ENCODE data around the gene S100A3.
"Not testable (repeated sequence)": the region's sequence is repeated elsewhere in the genome, so short reads cannot be mapped to it uniquely, and the experiment has no call there.

Gene S100A3

GRCh38 chr1:153577138-153577537 is 28.1 kb upstream of the S100A3 start:
- Histone ChIP-seq H2BK15ac (ENCODE audit: low read length) (no peak overlapping the region), H3K9me3 (replicated peaks in 1 of 2; ENCODE audit: control insufficient read depth in 2 of 2, insufficient read depth in 1 of 2, low read depth in 1 of 2, low read length in 2 of 2) (no peaks in the 10 kb centered on the region), H2BK12ac (ENCODE audit: low read length) (no peak overlapping the region), H3K36me3 (replicated peaks in 1 of 2; ENCODE audit: control insufficient read depth in 2 of 2, insufficient read depth in 2 of 2, low read length in 2 of 2) (no peaks in the 10 kb centered on the region), H3K27ac (replicated peaks; ENCODE audit: low read length) (no peak overlapping the region), H2BK5ac (ENCODE audit: low read length) (no peak overlapping the region), H3K18ac (ENCODE audit: low read length) (no peak overlapping the region), H3K4me3 (ENCODE audit: low read length in 2 of 2) (no peak overlapping the region), H3K23ac (ENCODE audit: low read depth, low read length, poor library complexity) (no peak overlapping the region), H2AK5ac (ENCODE audit: low read depth, low read length) (no peak overlapping the region), H3K14ac (ENCODE audit: low read length) (no peak overlapping the region), H4K8ac (ENCODE audit: low read depth, low read length) (no peak overlapping the region), H3K4ac (ENCODE audit: low read length) (no peak overlapping the region), H2BK120ac (ENCODE audit: low read depth, low read length) (no peak overlapping the region), H3K27me3 (ENCODE audit: control insufficient read depth in 3 of 3, insufficient read depth in 3 of 3, low read depth in 1 of 3, low read length in 3 of 3) (no peaks in the 10 kb centered on the region), H3K79me1 (ENCODE audit: low read depth, low read length) (no peaks in the 10 kb centered on the region), H3K4me1 (ENCODE audit: control insufficient read depth in 2 of 2, insufficient read depth in 1 of 2, low read depth in 1 of 2, low read length in 2 of 2) (peaks cover 7 to 13% of the 10 kb centered on the region in 2 donors), H4K91ac (ENCODE audit: low read depth, low read length, poor library complexity) (no peak overlapping the region), H3K4me2 (ENCODE audit: insufficient read depth, low read length, poor library complexity, severe bottlenecking) (no peak overlapping the region), H3K9ac (ENCODE audit: low read depth, low read length, poor library complexity) (no peak overlapping the region), H2AFZ (ENCODE audit: low read length) (no peak overlapping the region)
- no CpG with 5 or more reads among the region's 4 CpGs for WGBS, 2 donors (ENCODE audit: extremely low coverage in 2 of 2, insufficient read length in 2 of 2, insufficient replicate concordance in 1 of 2)
- DNase-seq (ENCODE audit: low spot score), result no peak

- H3K4ac ChIP-seq (ENCODE audit: low read length); DNase-seq (ENCODE audit: low spot score); H2BK120ac ChIP-seq (ENCODE audit: low read depth, low read length); H3K27me3 ChIP-seq (ENCODE audit: control insufficient read depth in 3 of 3, insufficient read depth in 3 of 3, low read depth in 1 of 3, low read length in 3 of 3); H3K36me3 ChIP-seq (replicated peaks in 1 of 2; ENCODE audit: control insufficient read depth in 2 of 2, insufficient read depth in 2 of 2, low read length in 2 of 2); H4K8ac ChIP-seq (ENCODE audit: low read depth, low read length); H3K18ac ChIP-seq (ENCODE audit: low read length); H3K27ac ChIP-seq (replicated peaks; ENCODE audit: low read length); H2BK15ac ChIP-seq (ENCODE audit: low read length); H4K91ac ChIP-seq (ENCODE audit: low read depth, low read length, poor library complexity); H2AK5ac ChIP-seq (ENCODE audit: low read depth, low read length); H3K4me3 ChIP-seq (ENCODE audit: low read length in 2 of 2); H3K9ac ChIP-seq (ENCODE audit: low read depth, low read length, poor library complexity); H3K14ac ChIP-seq (ENCODE audit: low read length); H3K4me2 ChIP-seq (ENCODE audit: insufficient read depth, low read length, poor library complexity, severe bottlenecking); H3K23ac ChIP-seq (ENCODE audit: low read depth, low read length, poor library complexity); H2AFZ ChIP-seq (ENCODE audit: low read length); H3K9me3 ChIP-seq (replicated peaks in 1 of 2; ENCODE audit: control insufficient read depth in 2 of 2, insufficient read depth in 1 of 2, low read depth in 1 of 2, low read length in 2 of 2); H2BK12ac ChIP-seq (ENCODE audit: low read length); H2BK5ac ChIP-seq (ENCODE audit: low read length); H3K79me1 ChIP-seq (ENCODE audit: low read depth, low read length): not testable (repeated sequence)
- no CpG with 5 or more reads among the region's 10 CpGs for WGBS, 2 donors (ENCODE audit: extremely low coverage in 2 of 2, insufficient read length in 2 of 2, insufficient replicate concordance in 1 of 2)
- peaks cover 7 to 13% of the 10 kb centered on the region in 2 donors for H3K4me1 ChIP-seq (ENCODE audit: control insufficient read depth in 2 of 2, insufficient read depth in 1 of 2, low read depth in 1 of 2, low read length in 2 of 2)
Observed at GRCh38 chr1:153575497-153575896, 26.4 kb upstream of the S100A3 start.

GRCh38 chr1:153575081-153575491 is 26.0 kb upstream of the S100A3 start:
- DNase-seq (ENCODE audit: low spot score); H2AK5ac ChIP-seq (ENCODE audit: low read depth, low read length); H2BK15ac ChIP-seq (ENCODE audit: low read length); H3K23ac ChIP-seq (ENCODE audit: low read depth, low read length, poor library complexity); H3K27me3 ChIP-seq (ENCODE audit: control insufficient read depth in 3 of 3, insufficient read depth in 3 of 3, low read depth in 1 of 3, low read length in 3 of 3); H4K91ac ChIP-seq (ENCODE audit: low read depth, low read length, poor library complexity); H3K79me1 ChIP-seq (ENCODE audit: low read depth, low read length); H4K8ac ChIP-seq (ENCODE audit: low read depth, low read length); H2BK5ac ChIP-seq (ENCODE audit: low read length); H3K4me3 ChIP-seq (ENCODE audit: low read length in 2 of 2); H3K4me2 ChIP-seq (ENCODE audit: insufficient read depth, low read length, poor library complexity, severe bottlenecking); H3K9ac ChIP-seq (ENCODE audit: low read depth, low read length, poor library complexity); H3K4ac ChIP-seq (ENCODE audit: low read length); H2BK120ac ChIP-seq (ENCODE audit: low read depth, low read length); H2BK12ac ChIP-seq (ENCODE audit: low read length); H3K36me3 ChIP-seq (replicated peaks in 1 of 2; ENCODE audit: control insufficient read depth in 2 of 2, insufficient read depth in 2 of 2, low read length in 2 of 2); H3K9me3 ChIP-seq (replicated peaks in 1 of 2; ENCODE audit: control insufficient read depth in 2 of 2, insufficient read depth in 1 of 2, low read depth in 1 of 2, low read length in 2 of 2); H3K27ac ChIP-seq (replicated peaks; ENCODE audit: low read length); H2AFZ ChIP-seq (ENCODE audit: low read length); H3K18ac ChIP-seq (ENCODE audit: low read length); H3K14ac ChIP-seq (ENCODE audit: low read length): not testable (repeated sequence)
- H3K4me1 ChIP-seq (ENCODE audit: control insufficient read depth in 2 of 2, insufficient read depth in 1 of 2, low read depth in 1 of 2, low read length in 2 of 2), result peaks cover 7 to 13% of the 10 kb centered on the region in 2 donors
- no CpG with 5 or more reads among the region's 35 CpGs for WGBS, 2 donors (ENCODE audit: extremely low coverage in 2 of 2, insufficient read length in 2 of 2, insufficient replicate concordance in 1 of 2)

- WGBS, 2 donors (ENCODE audit: extremely low coverage in 2 of 2, insufficient read length in 2 of 2, insufficient replicate concordance in 1 of 2), result no CpG with 5 or more reads among the region's 3 CpGs
- Histone ChIP-seq H4K91ac (ENCODE audit: low read depth, low read length, poor library complexity) (no peak overlapping the region), H3K79me1 (ENCODE audit: low read depth, low read length) (no peaks in the 10 kb centered on the region), H3K18ac (ENCODE audit: low read length) (no peak overlapping the region), H3K9ac (ENCODE audit: low read depth, low read length, poor library complexity) (no peak overlapping the region), H3K23ac (ENCODE audit: low read depth, low read length, poor library complexity) (no peak overlapping the region), H3K4ac (ENCODE audit: low read length) (no peak overlapping the region), H2BK12ac (ENCODE audit: low read length) (no peak overlapping the region), H3K27me3 (ENCODE audit: control insufficient read depth in 3 of 3, insufficient read depth in 3 of 3, low read depth in 1 of 3, low read length in 3 of 3) (no peaks in the 10 kb centered on the region), H2BK120ac (ENCODE audit: low read depth, low read length) (no peak overlapping the region), H3K4me2 (ENCODE audit: insufficient read depth, low read length, poor library complexity, severe bottlenecking) (no peak overlapping the region), H2BK5ac (ENCODE audit: low read length) (no peak overlapping the region), H2AK5ac (ENCODE audit: low read depth, low read length) (no peak overlapping the region), H3K4me1 (ENCODE audit: control insufficient read depth in 2 of 2, insufficient read depth in 1 of 2, low read depth in 1 of 2, low read length in 2 of 2) (peaks cover 2 to 7% of the 10 kb centered on the region in 2 donors), H4K8ac (ENCODE audit: low read depth, low read length) (no peak overlapping the region), H3K14ac (ENCODE audit: low read length) (no peak overlapping the region), H2BK15ac (ENCODE audit: low read length) (no peak overlapping the region), H3K27ac (replicated peaks; ENCODE audit: low read length) (no peak overlapping the region), H2AFZ (ENCODE audit: low read length) (no peak overlapping the region), H3K36me3 (replicated peaks in 1 of 2; ENCODE audit: control insufficient read depth in 2 of 2, insufficient read depth in 2 of 2, low read length in 2 of 2) (no peaks in the 10 kb centered on the region), H3K9me3 (replicated peaks in 1 of 2; ENCODE audit: control insufficient read depth in 2 of 2, insufficient read depth in 1 of 2, low read depth in 1 of 2, low read length in 2 of 2) (no peaks in the 10 kb centered on the region), H3K4me3 (ENCODE audit: low read length in 2 of 2) (no peak overlapping the region)
- DNase-seq (ENCODE audit: low spot score), result no peak
Observed at GRCh38 chr1:153573351-153573750, 24.3 kb upstream of the S100A3 start.

Measured in neuronal stem cell (in vitro differentiated cells).